Loucy (cell line): Measurements from ENCODE around the gene ARPC3.

Experiments used
- EZH2phosphoT487 ChIP-seq: fragments of 200-600 bp; IDR thresholded peaks from 2 replicates; pipeline ENCODE4 v1.6.1; 2018; ENCODE audit warnings: antibody characterized with exemption, mild to moderate bottlenecking, moderate library complexity, borderline replicate concordance
- TF ChIP-seq, protein P1 (sequence below): fragments of 200-600 bp; sonication (generic); conservative IDR thresholded peaks from 2 replicates; pipeline ENCODE4 v1.5.1; 2014; ENCODE audit warnings: mild to moderate bottlenecking, antibody characterized with exemption, low read length

DNA sequence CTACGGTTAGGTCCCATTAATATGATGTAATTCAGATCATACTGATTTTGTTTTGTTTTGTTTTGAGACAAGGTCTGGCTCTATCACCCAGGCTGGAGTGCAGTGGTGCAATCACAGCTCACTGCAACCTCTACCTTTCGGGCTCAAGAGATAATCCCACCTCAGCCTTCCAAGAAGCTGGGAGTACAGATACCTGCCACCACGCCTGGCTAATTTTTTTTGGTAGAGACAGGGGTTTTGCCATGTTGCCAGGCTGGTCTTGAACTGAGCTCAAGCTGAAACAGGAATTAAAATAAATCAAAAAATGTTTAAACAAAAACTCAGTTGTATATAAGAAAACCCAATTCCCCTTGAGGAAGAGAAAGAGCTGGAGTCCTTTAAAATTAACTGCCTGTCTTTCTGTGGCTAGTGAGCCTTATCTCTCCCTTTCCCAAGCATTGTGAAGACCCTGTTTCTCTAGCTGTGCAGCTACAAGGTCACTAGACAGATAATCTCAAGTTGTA is 28.9 kb downstream of the ARPC3 start:
- TF ChIP-seq EZH2phosphoT487: no peak
- TF ChIP-seq, protein P1, sequence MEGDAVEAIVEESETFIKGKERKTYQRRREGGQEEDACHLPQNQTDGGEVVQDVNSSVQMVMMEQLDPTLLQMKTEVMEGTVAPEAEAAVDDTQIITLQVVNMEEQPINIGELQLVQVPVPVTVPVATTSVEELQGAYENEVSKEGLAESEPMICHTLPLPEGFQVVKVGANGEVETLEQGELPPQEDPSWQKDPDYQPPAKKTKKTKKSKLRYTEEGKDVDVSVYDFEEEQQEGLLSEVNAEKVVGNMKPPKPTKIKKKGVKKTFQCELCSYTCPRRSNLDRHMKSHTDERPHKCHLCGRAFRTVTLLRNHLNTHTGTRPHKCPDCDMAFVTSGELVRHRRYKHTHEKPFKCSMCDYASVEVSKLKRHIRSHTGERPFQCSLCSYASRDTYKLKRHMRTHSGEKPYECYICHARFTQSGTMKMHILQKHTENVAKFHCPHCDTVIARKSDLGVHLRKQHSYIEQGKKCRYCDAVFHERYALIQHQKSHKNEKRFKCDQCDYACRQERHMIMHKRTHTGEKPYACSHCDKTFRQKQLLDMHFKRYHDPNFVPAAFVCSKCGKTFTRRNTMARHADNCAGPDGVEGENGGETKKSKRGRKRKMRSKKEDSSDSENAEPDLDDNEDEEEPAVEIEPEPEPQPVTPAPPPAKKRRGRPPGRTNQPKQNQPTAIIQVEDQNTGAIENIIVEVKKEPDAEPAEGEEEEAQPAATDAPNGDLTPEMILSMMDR: no peak
